HepG2 (cell line): ENCODE measurements around the gene CARHSP1. TPM values are rescaled to one million over a fixed set of nuclear protein-coding genes. Genes with fewer than 3 reads are reported as not detected.

Experiments used
- ARNT2 ChIP-seq: sonication (generic); formaldehyde crosslinking; IDR thresholded peaks from 2 replicates; pipeline ENCODE4 v1.8.0; 2022; ENCODE audit warnings: mild to moderate bottlenecking, low read depth, missing genetic modification reagents, moderate library complexity
- BRD4 ChIP-seq: sonication (generic); formaldehyde crosslinking; IDR thresholded peaks from 2 replicates; pipeline ENCODE4 v1.4.0; 2020; ENCODE audit warnings: missing genetic modification reagents
- DPF2 ChIP-seq: sonication (generic); formaldehyde crosslinking; IDR thresholded peaks from 2 replicates; pipeline ENCODE4 v1.4.0; 2020; ENCODE audit warnings: mild to moderate bottlenecking, low read depth, missing genetic modification reagents, borderline replicate concordance
- HCFC1 ChIP-seq: fragments of 150-350 bp; IDR thresholded peaks from 2 replicates; pipeline ENCODE4 v1.6.1; 2014; ENCODE audit warnings: low read depth, low read length
- HIVEP1 ChIP-seq: sonication (generic); formaldehyde crosslinking; IDR thresholded peaks from 2 replicates; pipeline ENCODE4 v1.4.0; 2020; ENCODE audit warnings: mild to moderate bottlenecking, missing genetic modification reagents
- KLF11 ChIP-seq: IDR thresholded peaks from 2 replicates; pipeline ENCODE4 v1.6.1; 2016; ENCODE audit warnings: missing compliant biosample characterization
- SP4 ChIP-seq: sonication (generic); formaldehyde crosslinking; IDR thresholded peaks from 2 replicates; pipeline ENCODE4 v1.8.1; 2023; ENCODE audit warnings: mild to moderate bottlenecking, missing genetic modification reagents
- TBL1XR1 ChIP-seq: fragments of 150-350 bp; IDR thresholded peaks from 2 replicates; pipeline ENCODE4 v1.6.1; 2014; ENCODE audit warnings: borderline replicate concordance, low read length; ENCODE audit not compliant: partially characterized antibody
- ZEB1 ChIP-seq: IDR thresholded peaks from 2 replicates; pipeline ENCODE4 v1.6.1; 2012; ENCODE audit warnings: mild to moderate bottlenecking, low read depth, inconsistent platforms; ENCODE audit not compliant: insufficient replicate concordance
- ZNF260 ChIP-seq: sonication (generic); formaldehyde crosslinking; IDR thresholded peaks from 2 replicates; pipeline ENCODE4 v1.4.0; 2020; ENCODE audit warnings: missing genetic modification reagents, low read depth, mild to moderate bottlenecking, borderline replicate concordance
- ZNF282 ChIP-seq: fragments of 450-650 bp; IDR thresholded peaks from 2 replicates; pipeline ENCODE4 v1.6.1; 2018; ENCODE audit not compliant: partially characterized antibody
- ZNF773 ChIP-seq: sonication (generic); formaldehyde crosslinking; IDR thresholded peaks from 2 replicates; pipeline ENCODE4 v1.4.0; 2020; ENCODE audit warnings: missing genetic modification reagents, borderline replicate concordance
- ZSCAN25 ChIP-seq: sonication (generic); formaldehyde crosslinking; IDR thresholded peaks from 2 replicates; pipeline ENCODE4 v1.8.0; 2022; ENCODE audit warnings: mild to moderate bottlenecking, missing genetic modification reagents
- polyA plus RNA-seq, 8 experiments: library from polyadenylated mRNA; depleted of rRNA in 3 of 8; stranded (reverse) in 7 of 8; unstranded in 1 of 8; fragments of >200 nt; fragmentation: Illumina TruSeq in 4 of 8; extraction: Trizol in 4 of 8; gene quantifications; 2 replicates each; pipeline versions ENCODE4 v1.2.1 to v1.2.3, GENCODE V29; 2011 to 2016; ENCODE audit warnings: low read depth in 4 of 8, missing spikeins in 1 of 8, mixed read lengths in 1 of 8; ENCODE audit not compliant: insufficient read depth in 1 of 8
- total RNA-seq, 5 experiments: library from RNA; depleted of rRNA; stranded (reverse); fragments of >200 nt; fragmentation: Illumina TruSeq; extraction: Trizol; gene quantifications; 2 replicates each; pipeline ENCODE4 v1.2.3, GENCODE V29; 2016; ENCODE audit warnings: low read depth in 1 of 5
- TF ChIP-seq, protein P1 (sequence below), 2 experiments: sonication (generic) in 1 of 2; formaldehyde crosslinking in 1 of 2; IDR thresholded peaks; 2 replicates each; pipeline versions ENCODE4 v1.4.0 to v1.6.1; 2016 to 2020; ENCODE audit warnings: borderline replicate concordance in 1 of 2, low read depth in 1 of 2, mild to moderate bottlenecking in 1 of 2, missing genetic modification reagents in 1 of 2
- TF ChIP-seq, protein P2 (sequence below): IDR thresholded peaks from 2 replicates; pipeline ENCODE4 v1.6.1; 2016
- TF ChIP-seq, protein P3 (sequence below): sonication (generic); formaldehyde crosslinking; IDR thresholded peaks from 2 replicates; pipeline ENCODE4 v1.8.0; 2022; ENCODE audit warnings: mild to moderate bottlenecking, missing genetic modification reagents; ENCODE audit not compliant: insufficient replicate concordance
- TF ChIP-seq, protein P4 (sequence below): sonication (generic); formaldehyde crosslinking; IDR thresholded peaks from 2 replicates; pipeline ENCODE4 v1.9.0; 2021; ENCODE audit warnings: missing genetic modification reagents, borderline replicate concordance

Gene CARHSP1
- total and polyA plus RNA-seq, 2 of the 13 experiments (the other 11 are each of a cell fraction or from before 2014, with no cell fraction given), result 173 to 345 TPM

DNA sequence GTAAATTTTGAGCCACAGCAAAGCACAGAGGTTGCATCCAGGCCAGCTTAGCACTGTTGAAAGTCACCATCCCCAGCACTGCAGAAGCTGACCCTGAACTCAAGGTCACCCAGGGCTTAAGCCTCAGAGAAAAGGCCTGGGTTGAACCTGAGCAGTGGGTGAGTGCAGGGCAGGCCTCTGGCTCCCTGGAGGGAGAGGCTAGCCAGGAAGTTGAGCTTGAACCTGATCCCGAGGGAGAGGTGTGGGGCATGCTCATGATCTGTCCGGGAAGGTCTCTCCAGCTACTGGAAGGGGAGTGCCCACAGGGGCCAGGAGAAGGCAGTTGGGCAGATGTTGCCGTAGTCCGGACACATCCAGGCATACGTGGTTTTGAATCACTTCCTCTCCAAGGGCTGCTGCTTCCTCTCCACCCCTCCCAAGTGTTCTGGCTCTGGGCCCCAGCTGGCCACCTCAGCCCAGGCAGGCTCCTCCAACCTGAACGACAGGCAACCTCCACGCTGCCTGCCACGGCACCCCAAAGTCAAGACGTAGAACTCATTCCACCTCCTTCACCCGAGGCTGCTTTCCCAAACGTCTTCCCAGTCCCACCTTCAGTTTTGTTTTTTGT is 18.4 kb downstream of the CARHSP1 start (continued):
- TF ChIP-seq ZSCAN25 (CRISPR knock-in tag) (peak; percentile 96), ARNT2 (CRISPR knock-in tag) (0 out of 2 replicates have a peak, but pooled peaks have one; percentile 60), ZNF260 (no peak; the same call in 1 of the 2 replicates), HCFC1 (no peak), ZNF773 (CRISPR knock-in tag) (0 out of 2 replicates have a peak, but pooled peaks have one; percentile 75), HIVEP1 (CRISPR knock-in tag) (0 out of 2 replicates have a peak, but pooled peaks have one; percentile 37), SP4 (CRISPR knock-in tag) (0 out of 2 replicates have a peak, but pooled peaks have one; percentile 23), DPF2 (CRISPR knock-in tag) (peak; percentile 78; the same call in 1 of the 2 replicates), BRD4 (no peak), ZEB1 (no peak), ZNF282 (no peak), KLF11 (CRISPR knock-in tag) (peak; percentile 76; the same call in 1 of the 2 replicates), TBL1XR1 (peak; percentile 100)
- TF ChIP-seq, protein P1, sequence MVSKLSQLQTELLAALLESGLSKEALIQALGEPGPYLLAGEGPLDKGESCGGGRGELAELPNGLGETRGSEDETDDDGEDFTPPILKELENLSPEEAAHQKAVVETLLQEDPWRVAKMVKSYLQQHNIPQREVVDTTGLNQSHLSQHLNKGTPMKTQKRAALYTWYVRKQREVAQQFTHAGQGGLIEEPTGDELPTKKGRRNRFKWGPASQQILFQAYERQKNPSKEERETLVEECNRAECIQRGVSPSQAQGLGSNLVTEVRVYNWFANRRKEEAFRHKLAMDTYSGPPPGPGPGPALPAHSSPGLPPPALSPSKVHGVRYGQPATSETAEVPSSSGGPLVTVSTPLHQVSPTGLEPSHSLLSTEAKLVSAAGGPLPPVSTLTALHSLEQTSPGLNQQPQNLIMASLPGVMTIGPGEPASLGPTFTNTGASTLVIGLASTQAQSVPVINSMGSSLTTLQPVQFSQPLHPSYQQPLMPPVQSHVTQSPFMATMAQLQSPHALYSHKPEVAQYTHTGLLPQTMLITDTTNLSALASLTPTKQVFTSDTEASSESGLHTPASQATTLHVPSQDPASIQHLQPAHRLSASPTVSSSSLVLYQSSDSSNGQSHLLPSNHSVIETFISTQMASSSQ (IDR thresholded peaks at IDR 0.05; ENCODE audit: low read depth), result no peak
- TF ChIP-seq, protein P1 (CRISPR knock-in tag; IDR thresholded peaks at IDR 0.05; ENCODE audit: borderline replicate concordance), result peak; percentile 83; the same call in 1 of the 2 replicates
- TF ChIP-seq, protein P2, sequence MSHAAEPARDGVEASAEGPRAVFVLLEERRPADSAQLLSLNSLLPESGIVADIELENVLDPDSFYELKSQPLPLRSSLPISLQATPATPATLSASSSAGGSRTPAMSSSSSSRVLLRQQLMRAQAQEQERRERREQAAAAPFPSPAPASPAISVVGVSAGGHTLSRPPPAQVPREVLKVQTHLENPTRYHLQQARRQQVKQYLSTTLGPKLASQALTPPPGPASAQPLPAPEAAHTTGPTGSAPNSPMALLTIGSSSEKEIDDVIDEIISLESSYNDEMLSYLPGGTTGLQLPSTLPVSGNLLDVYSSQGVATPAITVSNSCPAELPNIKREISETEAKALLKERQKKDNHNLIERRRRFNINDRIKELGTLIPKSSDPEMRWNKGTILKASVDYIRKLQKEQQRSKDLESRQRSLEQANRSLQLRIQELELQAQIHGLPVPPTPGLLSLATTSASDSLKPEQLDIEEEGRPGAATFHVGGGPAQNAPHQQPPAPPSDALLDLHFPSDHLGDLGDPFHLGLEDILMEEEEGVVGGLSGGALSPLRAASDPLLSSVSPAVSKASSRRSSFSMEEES (CRISPR knock-in tag), result peak; percentile 80
- TF ChIP-seq, protein P3, sequence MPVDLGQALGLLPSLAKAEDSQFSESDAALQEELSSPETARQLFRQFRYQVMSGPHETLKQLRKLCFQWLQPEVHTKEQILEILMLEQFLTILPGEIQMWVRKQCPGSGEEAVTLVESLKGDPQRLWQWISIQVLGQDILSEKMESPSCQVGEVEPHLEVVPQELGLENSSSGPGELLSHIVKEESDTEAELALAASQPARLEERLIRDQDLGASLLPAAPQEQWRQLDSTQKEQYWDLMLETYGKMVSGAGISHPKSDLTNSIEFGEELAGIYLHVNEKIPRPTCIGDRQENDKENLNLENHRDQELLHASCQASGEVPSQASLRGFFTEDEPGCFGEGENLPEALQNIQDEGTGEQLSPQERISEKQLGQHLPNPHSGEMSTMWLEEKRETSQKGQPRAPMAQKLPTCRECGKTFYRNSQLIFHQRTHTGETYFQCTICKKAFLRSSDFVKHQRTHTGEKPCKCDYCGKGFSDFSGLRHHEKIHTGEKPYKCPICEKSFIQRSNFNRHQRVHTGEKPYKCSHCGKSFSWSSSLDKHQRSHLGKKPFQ, result no peak
- TF ChIP-seq, protein P4, sequence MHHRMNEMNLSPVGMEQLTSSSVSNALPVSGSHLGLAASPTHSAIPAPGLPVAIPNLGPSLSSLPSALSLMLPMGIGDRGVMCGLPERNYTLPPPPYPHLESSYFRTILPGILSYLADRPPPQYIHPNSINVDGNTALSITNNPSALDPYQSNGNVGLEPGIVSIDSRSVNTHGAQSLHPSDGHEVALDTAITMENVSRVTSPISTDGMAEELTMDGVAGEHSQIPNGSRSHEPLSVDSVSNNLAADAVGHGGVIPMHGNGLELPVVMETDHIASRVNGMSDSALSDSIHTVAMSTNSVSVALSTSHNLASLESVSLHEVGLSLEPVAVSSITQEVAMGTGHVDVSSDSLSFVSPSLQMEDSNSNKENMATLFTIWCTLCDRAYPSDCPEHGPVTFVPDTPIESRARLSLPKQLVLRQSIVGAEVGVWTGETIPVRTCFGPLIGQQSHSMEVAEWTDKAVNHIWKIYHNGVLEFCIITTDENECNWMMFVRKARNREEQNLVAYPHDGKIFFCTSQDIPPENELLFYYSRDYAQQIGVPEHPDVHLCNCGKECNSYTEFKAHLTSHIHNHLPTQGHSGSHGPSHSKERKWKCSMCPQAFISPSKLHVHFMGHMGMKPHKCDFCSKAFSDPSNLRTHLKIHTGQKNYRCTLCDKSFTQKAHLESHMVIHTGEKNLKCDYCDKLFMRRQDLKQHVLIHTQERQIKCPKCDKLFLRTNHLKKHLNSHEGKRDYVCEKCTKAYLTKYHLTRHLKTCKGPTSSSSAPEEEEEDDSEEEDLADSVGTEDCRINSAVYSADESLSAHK (CRISPR knock-in tag), result 0 out of 2 replicates have a peak, but pooled peaks have one; percentile 43
